ENCODE results near the gene TMEM45A.
"Not testable (repeated sequence)": the region's sequence is repeated elsewhere in the genome, so short reads cannot be mapped to it uniquely, and the experiment has no call there.

TMEM45A gene

GRCh38 chr3:100483529-100483928 is 8.9 kb upstream of the TMEM45A start:
- no peak for DNase-seq (ENCODE audit: low read depth in 2 of 2)

DNA sequence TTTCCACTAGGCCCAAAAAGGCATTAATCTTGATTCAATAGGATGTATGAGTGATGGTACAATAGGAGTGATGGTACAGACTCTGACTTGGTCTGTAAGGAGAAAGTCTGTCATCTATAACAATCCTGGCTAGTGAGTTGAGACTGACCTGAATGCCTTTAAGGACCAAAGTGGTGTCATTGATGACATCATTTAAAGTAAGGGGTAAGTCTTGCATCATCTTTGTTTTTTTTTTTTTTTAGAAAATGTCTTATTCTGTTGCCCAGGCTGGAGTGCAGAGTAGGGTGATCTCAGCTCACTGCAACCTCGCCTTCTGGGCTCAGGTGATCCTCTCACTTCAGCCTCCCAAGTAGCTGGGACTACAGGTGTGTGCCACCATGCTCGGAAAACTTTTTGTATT is 5.6 kb upstream of the TMEM45A start:
- DNase-seq (ENCODE audit: low read depth in 2 of 2): no peak

DNA sequence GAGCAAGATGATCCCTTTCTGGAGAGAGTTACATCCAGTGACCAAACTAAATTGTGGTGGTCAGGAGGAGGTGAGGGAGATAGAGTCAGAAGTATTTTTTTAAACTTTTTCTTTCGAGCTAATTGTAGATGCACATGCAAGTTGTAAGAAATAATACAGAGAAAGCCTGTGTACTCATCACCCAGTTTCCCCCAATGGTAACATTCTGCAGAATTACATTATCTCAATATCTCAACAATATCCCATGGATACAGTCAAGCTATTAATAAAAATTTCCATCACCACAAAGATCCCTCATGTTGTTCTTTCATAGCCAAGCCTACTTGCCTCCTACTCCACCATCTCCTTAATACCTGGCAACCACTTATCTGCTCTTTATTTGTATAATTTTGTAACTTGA is 3.3 kb upstream of the TMEM45A start:
- no peak for DNase-seq (ENCODE audit: low read depth in 2 of 2)

GRCh38 chr3:100496711-100497261 is 4.4 kb downstream of the TMEM45A start:
- no peak for DNase-seq (ENCODE audit: low read depth in 2 of 2)

DNA sequence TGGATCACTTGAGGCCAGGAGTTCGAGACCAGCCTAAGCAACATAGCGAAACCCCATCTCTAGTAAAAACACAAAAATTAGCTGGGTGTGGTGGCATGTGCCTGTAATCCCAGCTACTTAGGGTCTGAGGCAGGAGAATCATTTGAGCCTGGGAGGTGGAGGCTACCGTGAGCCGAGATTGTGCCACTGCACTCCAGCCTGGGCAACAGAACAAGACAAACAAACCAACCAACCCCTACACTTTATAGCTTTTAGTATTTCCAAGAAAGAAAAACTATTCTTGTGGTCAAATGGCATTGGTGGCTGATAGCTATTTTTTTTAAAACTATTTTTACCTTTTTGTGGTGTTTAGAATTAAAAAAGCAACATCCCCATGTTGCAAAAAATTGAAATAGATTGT is 7.2 kb downstream of the TMEM45A start:
- DNase-seq (ENCODE audit: low read depth in 2 of 2): no peak

DNA sequence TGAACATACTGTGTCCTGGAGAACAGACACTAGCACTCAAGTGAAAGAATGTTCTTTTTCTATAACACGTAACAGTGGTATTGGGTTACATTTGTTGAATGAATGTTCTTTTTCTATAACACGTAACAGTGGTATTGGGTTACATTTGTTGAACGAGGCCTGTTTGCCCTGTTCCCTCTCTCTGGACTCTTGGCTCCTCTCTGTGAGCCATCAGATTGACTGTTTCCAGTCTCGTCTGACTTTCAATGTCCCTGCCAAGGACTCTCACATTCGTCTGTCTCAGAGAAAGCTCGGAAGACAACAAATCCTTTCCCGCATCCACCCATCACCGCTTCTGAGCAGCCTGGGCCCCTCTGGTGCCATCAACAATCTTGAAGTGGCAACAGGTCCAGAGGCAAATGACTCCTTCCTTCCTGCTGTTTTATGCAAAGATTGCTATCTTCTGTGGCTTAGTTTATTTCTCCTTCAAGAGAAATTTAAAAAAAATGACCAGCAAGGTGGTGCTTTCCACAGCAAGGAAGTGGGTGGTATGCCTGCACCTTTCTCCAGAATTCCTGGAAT is 8.0 kb downstream of the TMEM45A start:
- no peak for DNase-seq (ENCODE audit: low read depth in 2 of 2)

- DNase-seq (ENCODE audit: low read depth in 2 of 2): no peak
Observed at GRCh38 chr3:100503448-100503847, 11.0 kb downstream of the TMEM45A start.

DNA sequence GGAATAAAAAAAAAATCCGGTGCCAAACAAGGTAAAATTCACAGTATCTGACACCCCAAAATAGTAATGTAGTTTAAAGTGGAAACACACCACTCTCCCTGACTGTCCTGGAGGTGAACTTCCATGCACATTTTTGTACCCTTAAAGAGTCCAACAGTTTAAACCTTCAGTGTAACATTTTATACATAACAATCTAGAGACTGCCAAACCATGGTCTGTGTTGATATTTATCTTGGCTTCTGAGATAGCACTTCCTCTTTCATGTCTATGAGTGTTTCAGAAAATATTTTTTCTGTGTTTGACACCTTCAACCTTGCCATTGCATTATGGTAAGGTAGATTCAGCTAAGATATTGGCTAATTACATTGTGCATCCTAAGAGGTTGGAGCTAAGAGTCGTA is 13.9 kb downstream of the TMEM45A start:
- no peak for DNase-seq (ENCODE audit: low read depth in 2 of 2)

GRCh38 chr3:100509818-100510217 is 17.4 kb downstream of the TMEM45A start:
- DNase-seq (ENCODE audit: low read depth in 2 of 2): not testable (repeated sequence)

- no peak for DNase-seq (ENCODE audit: low read depth in 2 of 2)
Observed at GRCh38 chr3:100516232-100516631, 23.8 kb downstream of the TMEM45A start.

DNA sequence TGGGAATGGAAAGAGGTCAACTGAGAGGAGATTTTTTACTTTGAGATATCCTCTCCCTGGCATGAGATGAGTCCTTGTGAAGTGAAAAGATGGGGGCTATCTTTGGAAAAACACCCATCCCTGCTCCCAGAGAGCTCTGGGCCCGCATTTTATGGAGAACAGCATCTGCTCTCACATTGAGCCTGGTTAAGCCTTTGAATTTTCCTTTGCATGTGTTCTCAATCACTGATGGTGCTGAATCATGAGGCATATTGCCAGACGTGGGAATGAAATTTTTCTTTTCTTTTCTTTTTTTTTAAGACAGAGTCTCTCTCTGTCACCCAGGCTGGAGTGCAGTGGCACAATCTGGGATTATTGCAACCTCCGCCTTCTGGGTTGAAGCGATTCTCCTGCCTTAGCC is 24.4 kb downstream of the TMEM45A start:
- no peak for DNase-seq (ENCODE audit: low read depth in 2 of 2)

- DNase-seq (ENCODE audit: low read depth in 2 of 2): no peak
Observed at GRCh38 chr3:100517276-100517675, 24.9 kb downstream of the TMEM45A start.

DNA sequence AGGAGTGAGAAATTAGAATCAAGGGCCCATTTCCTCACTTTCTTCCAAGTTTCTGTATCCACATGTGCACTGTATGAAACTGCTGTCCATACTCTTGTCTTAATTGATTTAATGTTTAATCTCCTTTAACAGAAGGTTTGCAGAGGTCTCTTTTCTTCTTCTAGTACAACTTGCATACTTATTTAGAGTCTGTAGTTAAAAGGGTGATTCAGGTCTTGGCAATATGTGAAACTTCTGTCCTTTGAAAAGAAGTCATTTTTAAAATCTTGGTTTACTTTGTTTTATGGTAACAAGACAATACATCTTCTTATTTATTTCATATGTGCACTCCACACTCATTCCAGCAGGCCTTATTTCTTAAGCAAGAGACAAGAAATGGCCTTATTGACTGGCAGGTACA is 25.8 kb downstream of the TMEM45A start:
- no peak for DNase-seq (ENCODE audit: low read depth in 2 of 2)

DNA sequence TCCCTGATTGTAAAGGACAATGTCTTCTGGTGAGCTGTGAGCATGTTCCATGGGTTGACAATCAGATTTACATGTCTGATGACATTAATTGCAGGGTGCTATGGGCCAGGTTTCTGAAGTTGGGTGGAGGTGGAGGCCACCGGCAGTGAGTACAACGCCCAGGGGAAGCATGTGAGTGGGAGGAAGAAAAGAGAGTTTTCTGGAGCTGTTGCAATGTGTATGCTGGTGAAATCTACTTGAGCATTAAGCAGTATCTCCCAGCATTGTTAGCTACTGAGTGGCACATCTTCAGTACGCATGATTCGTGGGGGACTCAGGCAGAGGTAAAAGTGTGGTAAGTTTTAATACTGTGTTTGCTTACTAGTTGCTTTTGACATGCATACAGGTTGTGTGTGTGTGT is 26.6 kb downstream of the TMEM45A start:
- no peak for DNase-seq (ENCODE audit: low read depth in 2 of 2)

GRCh38 chr3:100521439-100521845 is 29.0 kb downstream of the TMEM45A start:
- DNase-seq (ENCODE audit: low read depth in 2 of 2): no peak

DNA sequence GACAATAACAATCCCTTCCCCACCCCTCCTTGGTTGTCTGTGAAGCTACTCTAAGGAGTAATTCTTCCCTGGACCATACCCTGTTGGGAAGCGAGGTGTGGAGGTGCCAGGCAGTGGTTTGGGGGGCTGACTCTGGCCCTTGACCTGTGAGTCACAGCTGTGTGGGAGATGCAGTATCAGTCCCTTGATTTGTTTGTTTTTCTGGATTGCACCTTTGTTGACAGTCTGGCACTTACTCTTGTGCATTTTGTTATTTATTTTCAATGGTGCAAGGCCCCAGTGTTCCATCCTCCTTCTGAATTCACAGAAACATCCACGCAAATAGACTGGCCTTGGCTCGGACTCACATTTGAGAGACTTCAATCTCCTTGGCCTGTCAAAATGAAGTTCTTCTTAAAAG is 29.7 kb downstream of the TMEM45A start:
- no peak for DNase-seq (ENCODE audit: low read depth in 2 of 2)

DNA sequence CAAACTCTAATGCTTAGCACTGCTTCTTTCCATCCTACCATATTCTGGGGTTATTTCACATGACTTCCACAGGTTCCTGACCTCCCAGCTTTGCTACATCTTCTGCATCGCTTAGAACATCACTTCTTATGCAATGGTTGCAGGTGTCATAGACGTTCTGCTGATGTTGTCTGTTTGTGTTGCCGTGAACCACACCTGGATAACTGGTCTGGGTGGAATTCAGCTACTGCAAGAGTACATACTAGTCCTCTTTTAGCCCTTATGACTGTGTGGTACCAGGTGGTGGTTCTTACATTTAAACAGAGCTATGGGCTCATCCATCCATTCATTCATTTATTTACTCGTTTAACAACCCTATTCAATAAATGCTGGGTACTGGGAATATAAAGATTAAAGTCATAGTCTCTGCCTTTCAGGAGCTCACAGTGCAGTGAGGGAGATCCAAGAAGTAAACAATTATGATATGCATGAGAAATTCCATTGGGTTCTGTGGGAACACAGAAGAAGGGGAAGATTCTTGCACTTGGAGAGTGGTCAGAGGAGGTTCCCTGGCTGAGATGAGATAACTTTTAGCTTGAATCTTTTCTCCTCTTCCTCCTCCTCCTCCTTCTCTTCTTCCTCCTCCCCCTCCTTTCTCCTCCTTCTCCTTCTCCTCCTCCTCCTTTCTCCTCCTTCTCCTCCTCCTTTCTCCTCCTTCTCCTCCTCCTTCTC is 30.8 kb downstream of the TMEM45A start:
- no peak for DNase-seq (ENCODE audit: low read depth in 2 of 2)

GRCh38 chr3:100525753-100526612 is 33.6 kb downstream of the TMEM45A start:
- no peak for DNase-seq (ENCODE audit: low read depth in 2 of 2)

DNA sequence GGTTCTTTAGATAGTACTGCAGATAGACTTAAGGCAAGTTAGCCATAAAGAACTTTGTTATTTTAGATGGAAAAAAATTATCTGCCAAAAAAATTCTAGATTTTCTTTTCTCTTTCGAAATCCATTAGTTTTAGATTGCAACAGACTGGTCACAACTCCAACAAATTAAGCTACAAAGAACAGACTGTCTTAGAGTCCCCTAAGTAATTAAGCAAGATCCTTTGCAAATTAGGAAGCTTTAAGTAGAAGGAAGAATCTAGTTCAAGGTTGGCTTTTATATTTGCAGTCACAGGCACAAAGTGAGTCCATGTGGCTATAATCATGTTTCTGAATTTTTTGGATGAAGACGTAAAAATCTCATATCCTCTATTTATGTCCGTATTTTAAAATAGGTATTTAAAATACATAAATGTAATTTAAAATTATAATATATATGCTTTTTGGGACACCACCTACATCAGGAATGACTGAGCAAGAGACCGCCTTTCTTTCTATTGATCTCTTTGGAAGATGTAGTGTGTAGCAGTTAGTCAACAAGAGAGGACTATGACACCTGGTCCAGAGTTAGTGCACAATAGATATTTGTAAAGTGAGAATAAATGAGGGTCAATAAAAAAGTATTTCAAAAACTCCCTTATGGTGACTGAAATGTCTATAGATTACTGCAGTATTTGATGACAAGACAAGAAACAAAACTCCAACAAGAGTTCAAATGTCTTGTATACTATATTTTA is 34.4 kb downstream of the TMEM45A start:
- no peak for DNase-seq (ENCODE audit: low read depth in 2 of 2)

- no peak for DNase-seq (ENCODE audit: low read depth in 2 of 2)
Observed at GRCh38 chr3:100527347-100527735, 34.9 kb downstream of the TMEM45A start.

GRCh38 chr3:100531093-100531492 is 38.7 kb downstream of the TMEM45A start:
- no peak for DNase-seq (ENCODE audit: low read depth in 2 of 2)

- no peak for DNase-seq (ENCODE audit: low read depth in 2 of 2)
Observed at GRCh38 chr3:100532411-100532810, 40.0 kb downstream of the TMEM45A start.
